SK-N-SH treated with all-trans-retinoic acid at 6 μM for 48 hours (cell line): ENCODE measurements around the gene THOC7.

Experiments
- CREB5 ChIP-seq: fragments of 250-450 bp; sonication (Bioruptor Pico); IDR thresholded peaks from 2 replicates; pipeline ENCODE4 v1.5.1; 2020; ENCODE audit warnings: low read depth, mild to moderate bottlenecking, moderate library complexity
- GLIS3 ChIP-seq: fragments of 250-450 bp; sonication (Bioruptor Pico); IDR thresholded peaks from 2 replicates; pipeline ENCODE4 v1.5.0; 2020; ENCODE audit warnings: mild to moderate bottlenecking, moderate library complexity
- OSR1 ChIP-seq: fragments of 250-450 bp; sonication (Bioruptor Pico); IDR thresholded peaks from 2 replicates; pipeline ENCODE4 v1.8.0; 2022; ENCODE audit warnings: moderate library complexity, mild to moderate bottlenecking, inconsistent platforms
- PATZ1 ChIP-seq: fragments of 250-450 bp; sonication (Bioruptor Pico); IDR thresholded peaks from 2 replicates; pipeline ENCODE4 v1.8.0; 2020; ENCODE audit warnings: mild to moderate bottlenecking, moderate library complexity, borderline replicate concordance
- PPARA ChIP-seq: fragments of 250-450 bp; sonication (Bioruptor Pico); IDR thresholded peaks from 2 replicates; pipeline ENCODE4 v1.5.0; 2020; ENCODE audit warnings: mild to moderate bottlenecking, borderline replicate concordance
- RARB ChIP-seq: fragments of 250-450 bp; sonication (Bioruptor Pico); IDR thresholded peaks from 2 replicates; pipeline ENCODE4 v1.8.0; 2021; ENCODE audit warnings: mild to moderate bottlenecking, moderate library complexity
- ZC3H10 ChIP-seq: fragments of 250-450 bp; sonication (Bioruptor Pico); IDR thresholded peaks from 2 replicates; pipeline ENCODE4 v1.5.1; 2021; ENCODE audit warnings: mild to moderate bottlenecking, moderate library complexity
- ZFP30 ChIP-seq: fragments of 450-650 bp; formaldehyde crosslinking; IDR thresholded peaks from 2 replicates; pipeline ENCODE4 v1.5.0; 2022; ENCODE audit warnings: mild to moderate bottlenecking, moderate library complexity
- ZNF8 ChIP-seq: fragments of 450-650 bp; formaldehyde crosslinking; IDR thresholded peaks from 2 replicates; pipeline ENCODE4 v1.5.0; 2020; ENCODE audit warnings: mild to moderate bottlenecking, moderate library complexity
- TF ChIP-seq, protein P1 (sequence below): fragments of 250-450 bp; sonication (Bioruptor Pico); IDR thresholded peaks from 2 replicates; pipeline ENCODE4 v1.5.1; 2021; ENCODE audit warnings: mild to moderate bottlenecking, moderate library complexity
- TF ChIP-seq, protein P2 (sequence below): fragments of 250-450 bp; sonication (Bioruptor Pico); IDR thresholded peaks from 2 replicates; pipeline ENCODE4 v1.8.0; 2021; ENCODE audit warnings: low read depth, mild to moderate bottlenecking, moderate library complexity, borderline replicate concordance

DNA sequence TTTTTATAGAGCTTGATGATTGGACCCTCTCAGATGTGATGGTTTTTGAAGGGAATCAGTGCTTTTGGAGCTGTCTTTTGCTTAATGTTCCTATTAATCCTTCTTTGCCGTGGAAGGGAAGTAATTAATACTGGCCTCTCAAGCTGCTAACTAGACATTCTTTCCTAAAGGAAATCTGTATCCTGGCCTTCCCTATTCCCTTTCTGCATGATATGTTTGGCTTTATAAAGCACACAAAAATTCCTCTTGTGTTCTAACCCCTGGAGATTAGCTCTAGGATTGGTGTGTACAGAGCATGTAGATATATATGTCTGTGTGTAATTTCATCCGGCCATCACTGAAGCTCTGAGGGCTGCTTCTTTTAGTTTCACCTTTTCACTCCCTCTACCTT is 7.0 kb upstream of the THOC7 start:
- no peak for TF ChIP-seq PATZ1 (CRISPR knock-in tag)
- no peak for TF ChIP-seq ZFP30
- TF ChIP-seq, protein P1, sequence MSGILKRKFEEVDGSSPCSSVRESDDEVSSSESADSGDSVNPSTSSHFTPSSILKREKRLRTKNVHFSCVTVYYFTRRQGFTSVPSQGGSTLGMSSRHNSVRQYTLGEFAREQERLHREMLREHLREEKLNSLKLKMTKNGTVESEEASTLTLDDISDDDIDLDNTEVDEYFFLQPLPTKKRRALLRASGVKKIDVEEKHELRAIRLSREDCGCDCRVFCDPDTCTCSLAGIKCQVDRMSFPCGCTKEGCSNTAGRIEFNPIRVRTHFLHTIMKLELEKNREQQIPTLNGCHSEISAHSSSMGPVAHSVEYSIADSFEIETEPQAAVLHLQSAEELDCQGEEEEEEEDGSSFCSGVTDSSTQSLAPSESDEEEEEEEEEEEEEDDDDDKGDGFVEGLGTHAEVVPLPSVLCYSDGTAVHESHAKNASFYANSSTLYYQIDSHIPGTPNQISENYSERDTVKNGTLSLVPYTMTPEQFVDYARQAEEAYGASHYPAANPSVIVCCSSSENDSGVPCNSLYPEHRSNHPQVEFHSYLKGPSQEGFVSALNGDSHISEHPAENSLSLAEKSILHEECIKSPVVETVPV (CRISPR knock-in tag) = no peak
- no peak for TF ChIP-seq CREB5 (CRISPR knock-in tag)
- TF ChIP-seq ZNF8 = no peak
- no peak for TF ChIP-seq OSR1 (CRISPR knock-in tag)
- TF ChIP-seq ZC3H10 (CRISPR knock-in tag) = no peak
- no peak for TF ChIP-seq GLIS3 (CRISPR knock-in tag)
- TF ChIP-seq, protein P2, sequence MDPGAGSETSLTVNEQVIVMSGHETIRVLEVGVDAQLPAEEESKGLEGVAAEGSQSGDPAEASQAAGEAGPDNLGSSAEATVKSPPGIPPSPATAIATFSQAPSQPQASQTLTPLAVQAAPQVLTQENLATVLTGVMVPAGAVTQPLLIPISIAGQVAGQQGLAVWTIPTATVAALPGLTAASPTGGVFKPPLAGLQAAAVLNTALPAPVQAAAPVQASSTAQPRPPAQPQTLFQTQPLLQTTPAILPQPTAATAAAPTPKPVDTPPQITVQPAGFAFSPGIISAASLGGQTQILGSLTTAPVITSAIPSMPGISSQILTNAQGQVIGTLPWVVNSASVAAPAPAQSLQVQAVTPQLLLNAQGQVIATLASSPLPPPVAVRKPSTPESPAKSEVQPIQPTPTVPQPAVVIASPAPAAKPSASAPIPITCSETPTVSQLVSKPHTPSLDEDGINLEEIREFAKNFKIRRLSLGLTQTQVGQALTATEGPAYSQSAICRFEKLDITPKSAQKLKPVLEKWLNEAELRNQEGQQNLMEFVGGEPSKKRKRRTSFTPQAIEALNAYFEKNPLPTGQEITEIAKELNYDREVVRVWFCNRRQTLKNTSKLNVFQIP (CRISPR knock-in tag) = no peak
- TF ChIP-seq RARB = no peak
- TF ChIP-seq PPARA (CRISPR knock-in tag) = no peak
